ENCODE results near the gene SH3PXD2A.
"Not testable (repeated sequence)": the region's sequence is repeated elsewhere in the genome, so short reads cannot be mapped to it uniquely, and the experiment has no call there.

Gene SH3PXD2A

GRCh38 chr10:103781329-103782061 lies 73.9 kb downstream of the SH3PXD2A start:
- TF ChIP-seq CTCF (IDR thresholded peaks at IDR 0.05; ENCODE audit: low read depth, low read length), result peak; percentile 47
- DNase-seq, result no peak
- peaks cover 5% of the 10 kb centered on the region; the same call in 1 of the 2 replicates for H3K36me3 ChIP-seq
- no peaks in the 10 kb centered on the region for H3K4me1 ChIP-seq
- H3K27me3 ChIP-seq, result no peaks in the 10 kb centered on the region
- no peak overlapping the region for H3K4me3 ChIP-seq (ENCODE audit: low read depth, low read length)
- H3K9me3 ChIP-seq, result no peaks in the 10 kb centered on the region

DNA sequence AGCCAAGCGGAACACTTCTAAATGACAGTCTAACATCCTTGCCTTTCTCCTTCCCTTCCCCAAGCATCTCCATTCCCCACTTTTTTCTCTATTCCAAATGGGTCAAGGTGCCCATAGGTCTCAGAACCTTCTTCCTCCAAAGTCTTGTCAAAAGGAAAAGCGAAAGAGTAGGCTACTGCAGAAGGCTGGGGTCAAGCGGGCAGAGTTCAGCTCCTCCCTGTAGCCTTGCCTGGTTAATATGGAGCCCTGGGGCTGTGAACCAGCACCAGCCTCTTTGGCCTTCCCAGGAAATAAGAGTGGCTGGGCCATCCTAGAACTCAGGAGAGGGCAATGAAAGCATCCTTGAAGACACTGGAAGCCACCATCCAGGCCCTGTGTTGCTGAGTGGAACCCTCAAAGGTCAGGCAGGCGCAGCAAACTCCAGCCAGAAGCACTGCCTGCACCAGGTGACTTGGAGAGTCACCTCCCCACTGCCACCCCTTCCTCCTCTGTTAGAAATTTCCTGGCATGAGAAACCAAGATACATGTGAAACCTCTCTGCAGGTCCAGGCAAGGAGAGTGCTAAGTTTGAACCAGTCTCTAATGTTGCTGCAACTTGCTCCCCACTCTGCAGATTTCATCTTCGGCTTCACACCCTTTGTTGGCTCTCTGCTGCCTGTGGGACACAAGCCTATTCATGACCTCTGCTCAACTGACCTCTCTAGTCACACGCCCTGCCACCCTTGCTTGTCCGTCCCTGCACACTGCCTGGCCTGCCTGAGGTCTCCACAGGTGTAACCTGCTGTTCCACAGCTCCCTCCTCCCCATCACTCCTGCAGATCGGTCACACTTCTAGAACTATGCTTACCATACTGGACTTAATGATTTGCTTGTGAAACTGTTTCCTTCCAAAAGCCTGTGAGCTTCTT lies 74.9 kb downstream of the SH3PXD2A start:
- Histone ChIP-seq H3K9me3 (no peaks in the 10 kb centered on the region), H3K27me3 (no peaks in the 10 kb centered on the region), H3K36me3 (peaks cover 5% of the 10 kb centered on the region; the same call in 1 of the 2 replicates), H3K4me3 (ENCODE audit: low read depth, low read length) (no peak overlapping the region), H3K4me1 (no peaks in the 10 kb centered on the region)
- DNase-seq, result no peak
- no peak for TF ChIP-seq CTCF (IDR thresholded peaks at IDR 0.05; ENCODE audit: low read depth, low read length)

DNA sequence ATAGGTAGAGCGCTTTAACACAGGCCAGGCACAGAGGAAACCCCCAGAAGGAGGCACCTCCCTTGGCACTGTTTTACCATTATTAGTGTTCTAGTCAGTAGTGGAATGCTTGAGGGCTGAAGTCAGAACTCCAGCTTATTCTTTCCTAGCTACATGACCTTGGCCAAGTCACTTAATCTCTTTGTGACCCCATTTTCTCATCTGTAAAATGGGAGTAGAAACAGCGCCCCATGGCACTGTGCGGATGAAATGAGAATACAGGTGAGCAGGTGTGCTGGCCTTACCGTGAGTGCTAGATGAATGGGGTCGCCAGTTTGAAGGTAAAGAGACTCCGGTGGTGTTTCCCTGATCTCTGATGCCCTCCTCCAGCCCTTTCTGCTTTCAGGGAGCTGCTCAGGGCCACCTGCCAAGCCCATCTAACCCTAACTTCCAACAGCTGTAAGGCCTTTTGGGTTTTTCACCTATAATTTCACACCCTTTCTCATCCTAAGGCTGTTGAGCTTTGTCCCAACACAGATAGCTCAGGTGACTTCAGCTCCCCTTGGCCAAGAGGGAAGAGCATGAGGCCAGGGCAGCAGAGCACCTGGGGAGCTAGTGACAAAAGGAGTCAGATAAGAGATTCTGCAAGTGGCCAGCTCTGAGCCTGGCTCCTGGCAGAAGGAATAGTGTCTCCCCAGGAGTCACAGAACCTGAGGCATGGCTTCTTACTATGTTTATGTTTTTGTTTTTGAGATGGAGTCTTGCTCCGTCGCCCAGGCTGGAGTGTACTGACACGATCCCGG lies 76.8 kb downstream of the SH3PXD2A start:
- no peak for TF ChIP-seq CTCF (IDR thresholded peaks at IDR 0.05; ENCODE audit: low read depth, low read length)
- no peak for DNase-seq
- peaks cover 5% of the 10 kb centered on the region; the same call in 1 of the 2 replicates for H3K36me3 ChIP-seq

DNA sequence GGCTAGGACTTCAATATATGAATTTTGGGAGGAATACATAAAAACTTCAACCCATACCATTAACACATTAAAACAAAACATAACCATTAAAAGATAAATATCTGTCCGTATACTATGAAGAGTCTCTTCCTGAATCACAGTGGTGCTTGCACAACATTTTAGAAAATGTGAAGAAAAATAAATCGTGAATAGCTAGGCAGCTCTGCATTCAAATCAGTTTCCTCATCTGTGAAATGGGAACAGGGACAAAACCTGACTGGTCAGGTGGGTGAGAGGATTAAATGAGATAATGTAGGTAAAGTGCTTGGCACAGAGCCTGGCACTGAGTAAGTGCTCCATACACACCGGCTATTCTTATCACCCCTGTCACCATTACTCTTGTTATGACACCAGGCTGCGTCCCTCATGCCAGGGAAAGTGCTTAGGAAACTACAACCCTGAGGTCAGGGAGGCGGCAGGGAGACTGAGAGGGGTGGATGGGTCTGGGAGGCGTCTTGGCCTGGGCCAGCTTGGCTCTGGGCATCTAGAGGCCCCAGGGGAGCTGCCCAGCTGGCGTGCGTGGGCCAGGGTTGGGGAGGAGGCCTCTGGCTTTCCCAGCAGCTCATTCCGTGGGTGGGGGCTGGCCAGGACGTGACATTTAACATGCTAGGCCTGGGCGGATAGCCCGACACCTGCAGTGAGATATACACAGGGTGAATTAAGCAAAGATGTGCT lies 78.3 kb downstream of the SH3PXD2A start:
- peak; percentile 39 for DNase-seq
- TF ChIP-seq CTCF (IDR thresholded peaks at IDR 0.05; ENCODE audit: low read depth, low read length), result no peak
- H3K9me3 ChIP-seq, result no peaks in the 10 kb centered on the region
- no peaks in the 10 kb centered on the region for H3K27me3 ChIP-seq
- H3K4me1 ChIP-seq, result peaks cover 1% of the 10 kb centered on the region; the same call in 1 of the 2 replicates
- H3K36me3 ChIP-seq, result peaks cover 5% of the 10 kb centered on the region; the same call in 1 of the 2 replicates
- no peak overlapping the region for H3K4me3 ChIP-seq (ENCODE audit: low read depth, low read length)

More for the DNA sequence above, 76.8 kb downstream of the SH3PXD2A start:
- Histone ChIP-seq H3K4me1 (no peaks in the 10 kb centered on the region), H3K4me3 (ENCODE audit: low read depth, low read length) (no peak overlapping the region), H3K9me3 (no peaks in the 10 kb centered on the region), H3K27me3 (no peaks in the 10 kb centered on the region)

- H3K4me1 ChIP-seq, result peaks cover 4% of the 10 kb centered on the region; the same call in 1 of the 2 replicates
- DNase-seq, result peak; percentile 44
- H3K4me3 ChIP-seq (ENCODE audit: low read depth, low read length), result no peak overlapping the region
- H3K9me3 ChIP-seq, result no peaks in the 10 kb centered on the region
- no peaks in the 10 kb centered on the region for H3K27me3 ChIP-seq
- peak; percentile 18 for TF ChIP-seq CTCF (IDR thresholded peaks at IDR 0.05; ENCODE audit: low read depth, low read length)
- no peaks in the 10 kb centered on the region for H3K36me3 ChIP-seq
Measured at GRCh38 chr10:103775776-103776175, 79.6 kb downstream of the SH3PXD2A start.

DNA sequence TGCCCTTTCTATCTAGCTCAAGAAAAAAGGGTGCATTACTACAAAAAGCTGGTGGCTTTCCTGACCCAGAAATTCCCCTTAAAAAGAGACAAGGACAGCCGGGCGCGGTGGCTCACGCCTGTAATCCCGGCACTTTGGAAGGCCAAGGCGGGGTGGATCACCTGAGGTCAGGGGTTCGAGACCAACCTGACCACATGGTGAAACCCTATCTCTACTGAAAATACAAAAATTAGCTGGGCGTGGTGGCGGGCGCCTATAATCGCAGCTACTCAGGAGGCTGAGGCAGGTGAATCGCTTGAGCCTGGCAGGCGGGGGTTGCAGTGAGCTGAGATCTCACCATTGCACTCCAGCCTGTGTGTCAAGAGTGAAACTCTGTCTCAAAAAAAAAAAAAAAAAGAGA lies 82.5 kb downstream of the SH3PXD2A start:
- not testable (repeated sequence) for H3K4me1 ChIP-seq, H3K9me3 ChIP-seq, DNase-seq, H3K27me3 ChIP-seq, H3K36me3 ChIP-seq
- H3K4me3 ChIP-seq (ENCODE audit: low read depth, low read length), result peak overlapping the region; percentile 42
